IPS DF 4.7 (cell line): ENCODE measurements around the gene SRRM4.
A peak's percentile ranks its signal among the peaks of the same experiment; 100 is the strongest.

Experiments
- DNase-seq: peaks from one replicate; pipeline ENCODE4 v3.0.0-alpha.2; 2013; ENCODE audit warnings: low spot score; ENCODE audit errors: extremely low read depth

Gene SRRM4, protein sequence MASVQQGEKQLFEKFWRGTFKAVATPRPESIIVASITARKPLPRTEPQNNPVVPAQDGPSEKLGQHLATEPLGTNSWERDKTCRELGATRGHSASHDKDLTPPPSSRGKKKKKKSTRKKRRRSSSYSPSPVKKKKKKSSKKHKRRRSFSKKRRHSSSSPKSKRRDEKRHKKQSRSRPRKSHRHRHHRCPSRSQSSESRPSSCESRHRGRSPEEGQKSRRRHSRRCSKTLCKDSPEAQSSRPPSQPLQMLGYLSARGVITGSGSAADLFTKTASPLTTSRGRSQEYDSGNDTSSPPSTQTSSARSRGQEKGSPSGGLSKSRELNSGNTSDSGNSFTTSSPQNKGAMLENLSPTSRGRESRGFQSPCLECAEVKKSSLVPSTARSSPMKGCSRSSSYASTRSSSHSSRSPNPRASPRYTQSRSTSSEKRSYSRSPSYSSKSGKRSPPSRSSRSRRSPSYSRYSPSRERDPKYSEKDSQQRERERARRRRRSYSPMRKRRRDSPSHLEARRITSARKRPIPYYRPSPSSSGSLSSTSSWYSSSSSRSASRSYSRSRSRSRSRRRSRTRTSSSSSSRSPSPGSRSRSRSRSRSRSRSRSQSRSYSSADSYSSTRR

GRCh38 chr12:118981285-118982211 is at the start of gene SRRM4:
Gene SRRM4 (plus strand): TSS chr12:118981541. CDS start chr12:118981883, 342 bp downstream.
- DNase-seq = peak; percentile 68

- DNase-seq = no peak
Measured at GRCh38 chr12:118946256-118946655, 35.1 kb upstream of the SRRM4 start.

DNA sequence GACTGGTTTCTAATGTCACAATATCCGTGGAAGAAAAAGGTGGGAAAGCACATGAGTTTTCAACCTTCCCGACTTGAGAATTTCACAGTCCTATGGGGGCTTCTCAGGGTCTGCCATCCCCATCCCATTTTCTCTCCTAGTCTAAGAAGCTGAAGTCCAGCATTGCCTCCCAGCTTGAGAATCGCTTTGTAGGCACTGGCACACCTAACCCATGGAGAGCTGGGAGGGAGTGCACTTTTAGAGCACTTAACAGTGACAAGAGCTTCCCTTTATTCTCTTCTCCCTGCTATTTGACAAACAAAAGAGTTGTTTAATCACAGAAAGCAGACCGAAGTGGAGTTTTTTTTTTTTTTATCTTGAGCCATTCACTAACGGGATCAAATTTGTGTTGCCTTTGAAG is 22.8 kb upstream of the SRRM4 start:
- DNase-seq = no peak

GRCh38 chr12:118959348-118959747 is 22.0 kb upstream of the SRRM4 start:
- no peak for DNase-seq

DNA sequence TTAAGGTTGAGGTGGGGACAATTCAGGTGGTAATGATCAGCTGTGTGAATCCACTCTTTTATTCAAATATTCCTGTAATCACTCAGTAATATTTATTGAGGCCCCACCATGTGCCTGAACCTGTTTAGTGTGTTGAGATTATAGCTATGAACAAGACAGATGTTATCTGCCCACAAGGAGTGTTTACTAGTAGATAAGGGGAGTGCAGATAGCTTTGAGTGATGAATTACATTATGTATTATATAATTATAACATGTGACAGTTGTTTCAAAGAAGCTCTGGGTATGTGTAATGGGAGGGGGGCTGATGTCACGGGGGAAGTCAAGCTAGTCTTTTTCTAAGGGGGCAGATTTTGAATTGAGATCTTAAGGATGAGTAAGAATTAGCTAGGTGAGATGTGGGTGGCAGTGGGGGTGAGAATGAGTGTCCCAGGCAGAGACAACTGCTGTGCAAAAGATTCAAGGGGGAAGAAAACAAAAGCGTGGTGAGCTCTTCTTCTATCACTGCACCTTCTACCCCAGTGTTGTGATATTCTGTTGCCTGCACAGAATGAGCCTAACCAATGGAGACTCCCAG is 21.3 kb upstream of the SRRM4 start:
- DNase-seq = no peak

- DNase-seq = no peak
Measured at GRCh38 chr12:118960865-118961264, 20.5 kb upstream of the SRRM4 start.

- no peak for DNase-seq
Measured at GRCh38 chr12:118964988-118965387, 16.4 kb upstream of the SRRM4 start.

DNA sequence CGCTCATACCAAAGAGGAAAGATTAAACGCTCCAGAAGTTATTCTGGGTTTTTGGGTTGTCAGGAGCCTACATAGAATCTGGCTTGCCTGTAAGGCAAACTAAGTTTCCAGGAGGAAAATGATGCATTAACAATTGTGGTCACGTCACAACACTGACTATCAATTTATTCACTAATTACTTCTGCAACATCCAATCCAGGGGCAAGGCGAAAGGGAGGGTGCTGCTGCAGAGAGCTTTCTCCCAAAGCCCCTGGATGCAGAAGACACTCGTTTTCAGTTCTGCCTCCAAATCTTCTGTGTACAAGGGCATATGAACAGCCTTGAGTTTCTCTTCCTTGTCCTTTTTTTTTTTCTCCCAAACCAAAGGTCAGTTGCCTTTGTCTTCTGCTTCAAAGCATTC is 10.5 kb upstream of the SRRM4 start:
- DNase-seq = no peak

DNA sequence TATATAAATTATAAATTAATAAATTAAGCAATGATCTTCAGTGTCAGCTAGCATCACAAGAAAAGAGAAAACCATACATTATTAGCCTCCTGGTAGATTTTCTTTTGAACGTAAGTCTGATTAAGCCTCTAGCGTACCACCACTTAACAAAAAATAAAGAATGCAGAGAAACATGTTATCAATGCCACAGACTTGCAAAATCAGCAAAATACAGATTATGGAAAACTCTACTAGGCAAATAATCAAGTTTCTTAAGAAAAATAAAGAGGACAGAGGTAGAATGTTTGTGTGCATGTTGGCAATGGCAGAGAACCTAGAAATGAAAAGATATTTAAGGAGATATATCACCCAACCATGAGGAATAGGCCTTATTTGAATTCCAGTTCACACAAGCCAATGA is 8.4 kb upstream of the SRRM4 start:
- DNase-seq = no peak

DNA sequence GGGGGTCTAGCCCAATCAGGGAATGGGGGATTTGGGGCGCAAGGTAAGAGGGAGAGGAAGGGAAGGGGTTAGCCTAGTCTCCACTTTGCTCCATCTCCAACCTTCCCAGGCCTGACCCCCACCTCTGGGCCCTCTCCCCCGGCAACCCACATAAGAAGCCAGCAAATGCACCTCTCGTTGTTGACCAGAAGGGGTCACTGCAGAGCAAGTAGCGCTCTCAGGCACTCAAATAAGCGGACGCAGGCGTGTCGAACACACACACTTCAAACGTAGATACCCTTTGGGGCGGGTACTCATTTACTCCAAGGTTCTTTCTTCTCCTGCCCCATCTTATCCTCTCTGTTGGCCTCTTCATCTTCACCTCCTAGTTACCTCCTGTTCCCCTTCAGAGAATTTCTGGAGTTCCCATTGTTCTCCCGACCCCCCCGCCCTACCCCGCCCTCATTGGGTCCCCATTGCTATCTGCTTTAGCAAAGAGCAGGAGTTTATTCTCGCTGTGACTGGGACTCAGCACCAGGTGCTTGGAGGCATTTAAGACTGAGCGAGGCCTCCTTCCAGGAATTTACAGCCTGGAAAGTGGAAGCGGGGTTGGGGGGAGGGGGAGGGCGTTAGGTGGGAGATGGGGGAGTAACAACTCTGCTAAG is 1.5 kb upstream of the SRRM4 start:
- peak; percentile 89 for DNase-seq

DNA sequence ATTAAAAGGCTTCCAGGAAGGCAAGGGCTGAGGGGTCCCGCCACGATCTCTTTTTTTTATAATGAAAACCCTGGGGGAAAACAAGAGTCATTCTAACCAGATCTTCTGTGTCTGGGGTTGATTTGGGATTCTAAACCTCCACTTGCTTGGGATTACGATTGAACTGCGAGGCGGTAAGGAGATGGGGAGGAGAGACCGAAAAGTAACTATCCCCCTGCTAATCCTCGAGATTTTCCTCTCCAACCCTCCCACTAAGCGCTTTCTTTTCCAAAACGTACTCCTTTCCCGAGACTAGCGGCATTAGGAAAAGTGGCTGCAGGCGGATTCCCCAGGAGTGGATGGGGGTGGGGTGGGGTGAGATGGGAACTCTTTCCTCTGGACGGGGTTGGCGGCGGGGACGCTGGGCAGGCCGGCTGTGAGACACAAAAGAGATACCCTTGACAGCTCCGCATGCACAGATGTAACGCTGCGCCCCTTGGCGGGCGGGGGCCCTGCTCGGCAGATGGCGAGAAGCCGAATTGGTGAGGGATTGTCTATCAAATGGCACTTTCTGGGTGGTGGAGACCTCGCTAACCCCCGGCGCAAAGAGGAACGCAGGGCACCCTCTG is 830 bp upstream of the SRRM4 start:
- DNase-seq = no peak

DNA sequence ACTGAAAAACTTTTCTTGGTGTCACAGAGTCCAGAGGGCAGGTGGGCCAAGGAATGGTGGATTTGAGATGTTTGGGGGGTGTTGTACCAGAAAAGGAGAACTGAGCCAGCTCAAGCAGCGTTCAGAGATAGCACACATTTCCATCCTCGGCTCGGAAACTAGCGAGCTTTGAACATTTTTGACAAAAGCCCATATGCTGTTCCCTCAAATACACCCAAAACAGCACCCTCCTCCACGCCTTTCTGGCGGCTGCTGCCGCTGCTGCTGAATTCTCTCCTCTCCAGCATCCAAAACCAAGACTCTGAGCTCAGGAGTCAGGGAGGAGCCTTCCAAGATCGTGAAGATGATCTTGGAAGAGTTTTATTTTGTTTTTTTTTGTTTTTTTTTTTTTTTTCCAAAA is 961 bp downstream of the SRRM4 start:
- DNase-seq = no peak

DNA sequence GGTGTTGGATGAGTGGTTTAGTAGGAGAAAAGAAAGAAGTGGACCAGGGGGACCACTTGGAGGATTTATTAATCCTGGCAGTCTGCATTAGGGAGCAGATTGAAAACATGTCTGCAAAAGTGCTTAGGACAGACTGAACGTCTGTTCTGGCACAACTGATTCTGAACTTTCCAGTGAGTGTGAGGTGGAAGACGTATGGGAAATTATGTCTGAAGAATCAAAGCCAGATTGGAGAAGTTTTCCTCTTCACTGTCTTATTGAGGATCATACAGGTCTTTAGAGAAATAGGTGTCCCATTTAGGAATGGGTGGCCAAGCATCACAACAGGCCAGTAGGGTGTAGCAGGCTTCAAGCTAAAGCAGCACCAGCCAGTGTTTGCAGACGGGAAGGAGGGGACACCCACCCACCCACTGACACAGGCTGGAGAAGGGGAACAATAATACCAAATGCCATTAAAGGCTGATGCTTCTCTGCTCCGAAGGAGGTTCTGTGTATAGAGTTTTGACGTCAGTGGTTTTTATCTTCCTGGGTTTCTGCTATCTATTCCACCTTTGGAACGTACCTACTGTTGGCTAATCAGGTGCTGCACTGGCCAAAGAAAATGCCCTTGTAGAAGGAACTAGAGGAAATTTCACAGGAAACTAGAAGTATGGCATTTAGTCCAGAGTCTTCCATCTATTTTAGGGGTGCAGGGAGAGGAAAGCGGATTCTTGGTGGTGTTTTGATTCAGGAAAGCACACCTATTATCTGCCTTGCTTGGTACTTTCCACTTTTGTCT is 1.8 kb downstream of the SRRM4 start:
- no peak for DNase-seq

- no peak for DNase-seq
Measured at GRCh38 chr12:118984161-118984943, 3.0 kb downstream of the SRRM4 start.

DNA sequence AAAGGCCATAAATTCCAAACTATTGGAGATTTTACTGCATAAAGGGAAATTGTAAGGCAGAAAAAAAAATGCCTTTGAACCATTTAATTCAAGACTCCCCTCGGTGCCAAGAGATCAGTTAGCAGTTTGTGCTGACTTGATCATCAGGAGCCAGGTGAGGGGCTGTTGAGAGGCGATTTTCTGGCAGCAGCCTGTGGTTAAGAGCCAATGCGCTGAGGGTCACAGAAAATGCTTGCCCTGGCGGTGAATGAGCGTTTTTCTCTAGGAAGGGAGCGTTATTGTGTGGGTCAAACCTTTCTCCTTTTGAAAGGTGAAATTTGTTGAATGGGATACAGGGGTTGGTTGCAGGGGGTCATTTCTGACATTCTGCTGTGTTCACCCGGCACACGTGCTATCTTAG is 4.7 kb downstream of the SRRM4 start:
- no peak for DNase-seq

GRCh38 chr12:118999107-118999506 is 17.8 kb downstream of the SRRM4 start:
- DNase-seq = no peak

- DNase-seq = no peak
Measured at GRCh38 chr12:119005085-119005484, 23.7 kb downstream of the SRRM4 start.

- no peak for DNase-seq
Measured at GRCh38 chr12:119005913-119006312, 24.6 kb downstream of the SRRM4 start.

DNA sequence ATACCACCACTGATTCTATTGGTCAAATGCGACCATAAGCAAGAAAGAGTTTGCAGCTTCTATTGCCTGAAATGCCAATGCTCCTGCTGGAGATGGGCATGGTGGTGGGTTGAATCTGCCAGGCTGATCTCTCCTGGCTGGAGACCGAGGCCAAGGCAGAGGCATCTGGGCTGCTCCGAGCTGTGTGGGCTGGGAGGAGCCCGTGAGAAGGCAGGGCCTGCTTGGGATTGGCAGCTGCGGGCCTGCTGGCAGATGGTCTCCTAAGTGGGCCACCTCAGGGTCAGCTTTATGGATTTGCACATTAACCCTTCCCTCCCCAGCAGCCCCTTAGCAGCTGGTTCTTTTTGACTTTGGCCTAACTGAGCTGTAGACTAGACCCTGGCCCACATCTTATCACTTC is 25.4 kb downstream of the SRRM4 start:
- DNase-seq = no peak
